IPS-18a (cell line): ENCODE data around the gene CDC42EP2.

Experiments
- H3K27ac ChIP-seq: one replicate; pipeline ENCODE4 v1.5.1; 2013; ENCODE audit warnings: low read length
- H3K27me3 ChIP-seq: one replicate; pipeline ENCODE4 v1.6.1; 2013; ENCODE audit warnings: mild to moderate bottlenecking, low read length; ENCODE audit not compliant: control insufficient read depth, insufficient read depth
- H3K36me3 ChIP-seq: one replicate; pipeline ENCODE4 v1.6.1; 2013; ENCODE audit warnings: low read depth, low read length; ENCODE audit not compliant: control insufficient read depth
- H3K4me1 ChIP-seq: one replicate; pipeline ENCODE4 v1.6.1; 2013; ENCODE audit warnings: low read depth, low read length; ENCODE audit not compliant: control insufficient read depth
- H3K4me3 ChIP-seq: one replicate; pipeline ENCODE4 v1.5.1; 2013; ENCODE audit warnings: low read length
- H3K9ac ChIP-seq: one replicate; pipeline ENCODE4 v1.6.1; 2013; ENCODE audit warnings: mild to moderate bottlenecking, low read length, moderate library complexity
- H3K9me3 ChIP-seq: one replicate; pipeline ENCODE4 v1.6.1; 2013; ENCODE audit warnings: low read depth, low read length; ENCODE audit not compliant: control insufficient read depth

CDC42EP2 gene

GRCh38 chr11:65353376-65353775, 38.7 kb downstream of the CDC42EP2 start:
- Histone ChIP-seq H3K36me3 (peaks cover 34% of the 10 kb centered on the region), H3K27ac (no peak overlapping the region), H3K27me3 (peaks cover 24% of the 10 kb centered on the region), H3K9me3 (no peaks in the 10 kb centered on the region), H3K4me1 (peaks cover 7% of the 10 kb centered on the region), H3K4me3 (peak overlapping the region; percentile 74), H3K9ac (no peak overlapping the region)

GRCh38 chr11:65353900-65354264, 39.2 kb downstream of the CDC42EP2 start:
- Histone ChIP-seq H3K4me1 (peaks cover 7% of the 10 kb centered on the region), H3K4me3 (peak overlapping the region; percentile 74), H3K9me3 (no peaks in the 10 kb centered on the region), H3K9ac (peak overlapping the region; percentile 53), H3K27me3 (peaks cover 24% of the 10 kb centered on the region), H3K27ac (no peak overlapping the region), H3K36me3 (peaks cover 29% of the 10 kb centered on the region)

GRCh38 chr11:65354265-65355012, 39.8 kb downstream of the CDC42EP2 start, which contains the start of gene TIGD3:
TIGD3 (plus strand) TSS chr11:65354751; CDS start chr11:65355809, 1,058 bp downstream.
- no peak within 1 kb of the TSS for H3K27ac ChIP-seq

GRCh38 chr11:65355013-65355775, 40.5 kb downstream of the CDC42EP2 start:
- Histone ChIP-seq H3K4me1 (peaks cover 7% of the 10 kb centered on the region), H3K36me3 (peaks cover 18% of the 10 kb centered on the region), H3K9ac (no peak overlapping the region), H3K4me3 (peak overlapping the region; percentile 59), H3K27ac (no peak overlapping the region), H3K27me3 (peaks cover 24% of the 10 kb centered on the region), H3K9me3 (no peaks in the 10 kb centered on the region)

More at GRCh38 chr11:65354265-65355012, 39.8 kb downstream of the CDC42EP2 start, which contains the start of gene TIGD3:
- Histone ChIP-seq H3K9me3 (no peaks in the 10 kb centered on the region), H3K4me3 (peak within 1 kb of the TSS; percentile 74), H3K4me1 (peaks cover 7% of the 10 kb centered on the region), H3K27me3 (peaks cover 24% of the 10 kb centered on the region), H3K9ac (peak within 1 kb of the TSS; percentile 53), H3K36me3 (peaks cover 25% of the 10 kb centered on the region)

- peak overlapping the region; percentile 59 for H3K4me3 ChIP-seq
- H3K9ac ChIP-seq = no peak overlapping the region
- H3K27me3 ChIP-seq = peaks cover 24% of the 10 kb centered on the region
These were observed 41.2 kb downstream of the CDC42EP2 start for GRCh38 chr11:65355776-65356393.

GRCh38 chr11:65356394-65356972, 41.8 kb downstream of the CDC42EP2 start:
- Histone ChIP-seq H3K9ac (no peak overlapping the region), H3K4me1 (peaks cover 7% of the 10 kb centered on the region), H3K27me3 (peaks cover 24% of the 10 kb centered on the region), H3K4me3 (no peak overlapping the region), H3K9me3 (no peaks in the 10 kb centered on the region), H3K36me3 (peaks cover 5% of the 10 kb centered on the region), H3K27ac (no peak overlapping the region)

More at GRCh38 chr11:65355776-65356393, 41.2 kb downstream of the CDC42EP2 start:
- Histone ChIP-seq H3K4me1 (peaks cover 7% of the 10 kb centered on the region), H3K27ac (no peak overlapping the region), H3K36me3 (peaks cover 11% of the 10 kb centered on the region), H3K9me3 (no peaks in the 10 kb centered on the region)

GRCh38 chr11:65357856-65358356, 43.2 kb downstream of the CDC42EP2 start:
- H3K27ac ChIP-seq = no peak overlapping the region
- peaks cover 7% of the 10 kb centered on the region for H3K4me1 ChIP-seq
- peaks cover 24% of the 10 kb centered on the region for H3K27me3 ChIP-seq
- no peak overlapping the region for H3K9ac ChIP-seq
- no peak overlapping the region for H3K4me3 ChIP-seq
- no peaks in the 10 kb centered on the region for H3K36me3 ChIP-seq
- H3K9me3 ChIP-seq = no peaks in the 10 kb centered on the region

GRCh38 chr11:65362320-65362931, 47.8 kb downstream of the CDC42EP2 start:
- Histone ChIP-seq H3K9me3 (no peaks in the 10 kb centered on the region), H3K4me3 (no peak overlapping the region), H3K36me3 (no peaks in the 10 kb centered on the region), H3K9ac (no peak overlapping the region), H3K4me1 (no peaks in the 10 kb centered on the region), H3K27ac (no peak overlapping the region), H3K27me3 (peaks cover 2% of the 10 kb centered on the region)

- H3K9ac ChIP-seq = no peak overlapping the region
- H3K27me3 ChIP-seq = no peaks in the 10 kb centered on the region
- no peak overlapping the region for H3K4me3 ChIP-seq
- H3K9me3 ChIP-seq = no peaks in the 10 kb centered on the region
- no peaks in the 10 kb centered on the region for H3K36me3 ChIP-seq
- no peak overlapping the region for H3K27ac ChIP-seq
- no peaks in the 10 kb centered on the region for H3K4me1 ChIP-seq
These were observed 48.3 kb downstream of the CDC42EP2 start for GRCh38 chr11:65362966-65363365.

GRCh38 chr11:65363770-65364169, 49.1 kb downstream of the CDC42EP2 start:
- no peaks in the 10 kb centered on the region for H3K9me3 ChIP-seq
- no peak overlapping the region for H3K9ac ChIP-seq
- H3K4me1 ChIP-seq = no peaks in the 10 kb centered on the region
- H3K4me3 ChIP-seq = no peak overlapping the region
- H3K27ac ChIP-seq = no peak overlapping the region
- no peaks in the 10 kb centered on the region for H3K27me3 ChIP-seq
- H3K36me3 ChIP-seq = no peaks in the 10 kb centered on the region
